Activated CD4-positive, alpha-beta T cell treated with anti-CD3 and anti-CD28 coated beads for 36 hours (primary cell): ENCODE measurements around the gene CEMIP. TPM values are rescaled to one million over a fixed set of nuclear protein-coding genes. Genes with fewer than 3 reads are reported as not detected.

Experiments used
- ATAC-seq: fragments of 200-7000 bp; cut with Tn5 transposase; one replicate; pipeline ENCODE4 v1.10.0; 2021; ENCODE audit warnings: mild to moderate bottlenecking, moderate library complexity
- CTCF ChIA-PET: fragments of 350-600 bp; sonication (Branson Sonifier 250); formaldehyde crosslinking; loops from one replicate; lab custom pipeline; 2021; ENCODE audit warnings: antibody characterized with exemption; lab: Charles Lee
- POLR2A ChIA-PET: fragments of 350-600 bp; sonication (Branson Sonifier 250); formaldehyde crosslinking; loops from one replicate; lab custom pipeline; 2021; ENCODE audit warnings: antibody characterized with exemption, inconsistent platforms; lab: Charles Lee
- DNase-seq: peaks from one replicate; pipeline ENCODE4 v3.0.0-alpha.2; 2020
- H3K27ac Mint-ChIP-seq: one replicate; pipeline ENCODE4 v1.8.0; 2021; ENCODE audit warnings: mixed read lengths
- H3K27me3 Mint-ChIP-seq: one replicate; pipeline ENCODE4 v1.8.0; 2021; ENCODE audit warnings: mixed read lengths
- H3K36me3 Mint-ChIP-seq: one replicate; pipeline ENCODE4 v1.8.0; 2021; ENCODE audit warnings: low read depth, mixed read lengths
- H3K4me1 Mint-ChIP-seq: one replicate; pipeline ENCODE4 v1.8.0; 2021; ENCODE audit warnings: mixed read lengths
- H3K4me3 Mint-ChIP-seq: one replicate; pipeline ENCODE4 v1.8.0; 2021; ENCODE audit warnings: mild to moderate bottlenecking, moderate library complexity, mixed read lengths
- H3K9me3 Mint-ChIP-seq: one replicate; pipeline ENCODE4 v1.8.0; 2021; ENCODE audit warnings: low read depth, mixed read lengths
- intact Hi-C, 2 experiments: fragments of 100-400 bp; cut with DNase I in 1 of 2; cut with micrococcal nuclease in 1 of 2; formaldehyde crosslinking; loops; one replicate each; pipeline versions ENCODE4 v1.14.2 to v1.15.1; 2022 to 2024; cut with DNase I, micrococcal nuclease
- microRNA-seq: library from miRNA; unstranded; fragments of <30 nt; microRNA quantifications from one replicate; pipeline ENCODE4 v1.2.0, GENCODE V29; 2021; ENCODE audit warnings: borderline replicate concordance
- total RNA-seq, 2 experiments: library from RNA; stranded (reverse); gene quantifications; one replicate each; pipeline ENCODE4 v1.2.3, GENCODE V29; 2021

The CEMIP gene
- total RNA-seq, 2 experiments from 2014 or later = 0.04 TPM; not detected in 1

DNA sequence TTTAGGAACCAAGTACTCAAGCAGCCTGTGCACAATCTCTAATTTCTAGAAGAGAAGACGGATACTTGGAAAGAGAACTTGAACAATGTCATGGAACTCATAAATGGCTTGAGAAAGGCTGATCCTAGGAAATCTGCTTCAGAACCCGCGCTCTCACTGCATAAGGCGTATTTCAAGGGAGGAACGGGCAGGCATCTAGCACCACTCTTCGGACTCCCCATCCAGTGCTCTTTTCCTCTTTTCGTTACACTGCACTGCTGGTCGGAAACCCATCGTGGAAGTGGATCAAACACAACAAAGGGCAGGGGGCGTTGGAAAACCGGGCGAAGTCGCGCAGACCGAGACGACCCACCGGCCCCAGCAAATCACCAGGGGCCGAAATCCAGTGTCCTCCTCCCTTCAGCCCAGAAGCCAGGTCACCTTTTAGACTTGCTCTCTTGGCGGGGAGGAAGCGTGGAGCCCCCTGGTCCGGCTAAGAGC lies 221.0 kb downstream of the CEMIP start:
- no peak for ATAC-seq
- H3K4me3 Mint-ChIP-seq = peak overlapping the region; percentile 92
- CTCF ChIA-PET = interaction anchor here (0.8 to 1.9 kb wide), 3 partner anchors 9 to 1622 kb away, joined by 3 to 8 read pairs (median 6); no protein-coding TSS in a partner anchor
- no peaks in the 10 kb centered on the region for H3K9me3 Mint-ChIP-seq
- DNase-seq = no peak
- peaks cover 16% of the 10 kb centered on the region for H3K36me3 Mint-ChIP-seq
- H3K27me3 Mint-ChIP-seq = no peaks in the 10 kb centered on the region
- H3K4me1 Mint-ChIP-seq = peaks cover 41% of the 10 kb centered on the region
- POLR2A ChIA-PET = interaction anchor here (1.6 kb wide), 1 partner anchor 9 kb away, joined by 6 read pairs; no protein-coding TSS in a partner anchor
- H3K27ac Mint-ChIP-seq = peak overlapping the region; percentile 92
- intact Hi-C loops = loop anchor here (1.0 to 10.0 kb wide), 10 partner anchors 10 to 1047 kb away; partner anchors contain the start of genes FAH (in 1 of the 2), MESD (in 1 of the 2) and MEX3B (in 1 of the 2)

DNA sequence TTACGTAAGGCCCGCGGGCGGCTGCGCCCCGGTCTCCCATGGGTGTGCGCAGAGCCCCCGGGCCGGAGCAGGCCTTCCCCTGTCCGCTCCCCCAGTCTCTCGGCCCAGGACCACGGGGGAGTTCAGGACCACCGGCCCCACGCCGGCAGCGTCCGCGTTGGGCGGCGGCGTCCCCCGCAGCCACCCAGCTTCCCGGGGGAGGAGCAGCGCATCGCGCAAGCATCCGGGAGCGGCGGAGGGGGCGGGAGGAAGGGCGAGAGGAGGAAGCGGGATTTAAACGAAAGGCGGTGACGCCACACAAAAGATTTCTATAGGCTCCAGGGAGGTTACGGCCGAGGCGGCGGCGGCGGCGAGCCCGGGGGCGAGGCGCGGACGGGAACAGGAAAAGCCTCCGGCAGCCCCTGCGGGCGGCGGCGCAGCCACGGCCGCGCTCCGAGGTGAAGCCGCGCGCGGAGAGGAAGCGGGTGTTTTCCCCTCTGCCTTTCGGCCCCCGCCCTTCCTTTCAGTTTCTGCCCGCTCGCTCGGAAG lies 221.5 kb downstream of the CEMIP start, which contains the start of gene TLNRD1:
TSS of gene TLNRD1 (plus strand) at position 300 of the 528 bp plus-strand sequence. CDS start 1,349 bp downstream, outside the sequence.
- POLR2A ChIA-PET = interaction anchor here (1.6 kb wide), 1 partner anchor 9 kb away, joined by 6 read pairs; no protein-coding TSS in a partner anchor
- ATAC-seq (peak; percentile 70), DNase-seq (peak; percentile 90)
- intact Hi-C loops = loop anchor here (1.0 to 10.0 kb wide), 10 partner anchors 10 to 1046 kb away; partner anchors contain the start of genes FAH (in 1 of the 2), MESD (in 1 of the 2) and MEX3B (in 1 of the 2)
- CTCF ChIA-PET = interaction anchor here (0.9 to 1.9 kb wide), 4 partner anchors 9 to 266 kb away, joined by 4 to 8 read pairs (median 6); no protein-coding TSS in a partner anchor
- H3K4me1 Mint-ChIP-seq = peaks cover 45% of the 10 kb centered on the region
- H3K9me3 Mint-ChIP-seq = no peaks in the 10 kb centered on the region
- H3K27me3 Mint-ChIP-seq = no peaks in the 10 kb centered on the region
- peak within 1 kb of the TSS; percentile 92 for H3K4me3 Mint-ChIP-seq
- H3K36me3 Mint-ChIP-seq = peaks cover 16% of the 10 kb centered on the region
- peak within 1 kb of the TSS; percentile 92 for H3K27ac Mint-ChIP-seq

Small RNA genes within 50 kb of the gene (microRNA-seq; reads per million reads assigned to microRNA genes)
- gene MIR4514 (not detected), gene MIR549A (not detected)

Other genes with a start within 250 kb of the CEMIP start
- gene ABHD17C, start 84.1 kb upstream of the CEMIP start, total RNA-seq = 1 to 10 TPM; 5.8 to 6.7 TPM
- gene MESD, start 210.4 kb downstream of the CEMIP start, total RNA-seq = 10 to 100 TPM; 18.6 to 21.7 TPM
- 10 to 100 TPM; 11.2 to 16.9 TPM for gene TLNRD1, start 221.6 kb downstream of the CEMIP start, total RNA-seq